M059J (cell line): ENCODE results near the gene PWWP2B. TPM values are rescaled to one million over a fixed set of nuclear protein-coding genes. Genes with fewer than 3 reads are reported as not detected.
A peak's percentile ranks its signal among the peaks of the same experiment; 100 is the strongest.

Experiments used
- DNase-seq: peaks from one replicate; pipeline ENCODE4 v3.0.0-alpha.2; 2012; ENCODE audit warnings: low read depth
- total RNA-seq: library from RNA; depleted of rRNA; stranded (reverse); fragments of >200 nt; shearing (Covaris generic); gene quantifications from 2 replicates; pipeline ENCODE4 v1.2.3, GENCODE V29; 2014

PWWP2B gene
- total RNA-seq, 1 experiment from 2014 or later: 5.3 TPM

DNA sequence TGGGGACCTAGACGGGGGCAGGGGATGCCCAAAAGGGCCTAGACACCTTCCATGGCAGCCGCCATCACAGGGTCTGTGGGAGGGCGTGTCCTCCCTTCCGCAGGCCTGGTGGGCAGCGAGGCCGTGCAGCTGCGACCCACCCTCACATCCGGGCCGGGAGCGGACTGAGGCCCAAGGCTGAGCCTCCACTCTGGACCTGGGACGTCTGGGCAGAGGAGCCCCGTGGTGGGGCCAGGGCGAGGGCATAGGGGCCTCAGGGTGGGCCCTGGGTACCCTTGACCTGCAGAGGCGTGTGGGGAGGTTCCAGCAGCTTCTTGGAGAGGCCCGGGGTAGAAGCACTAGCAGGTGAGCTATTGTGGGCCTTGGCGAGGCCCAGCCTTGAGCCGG lies 49.2 kb downstream of the PWWP2B start:
- no peak for DNase-seq

DNA sequence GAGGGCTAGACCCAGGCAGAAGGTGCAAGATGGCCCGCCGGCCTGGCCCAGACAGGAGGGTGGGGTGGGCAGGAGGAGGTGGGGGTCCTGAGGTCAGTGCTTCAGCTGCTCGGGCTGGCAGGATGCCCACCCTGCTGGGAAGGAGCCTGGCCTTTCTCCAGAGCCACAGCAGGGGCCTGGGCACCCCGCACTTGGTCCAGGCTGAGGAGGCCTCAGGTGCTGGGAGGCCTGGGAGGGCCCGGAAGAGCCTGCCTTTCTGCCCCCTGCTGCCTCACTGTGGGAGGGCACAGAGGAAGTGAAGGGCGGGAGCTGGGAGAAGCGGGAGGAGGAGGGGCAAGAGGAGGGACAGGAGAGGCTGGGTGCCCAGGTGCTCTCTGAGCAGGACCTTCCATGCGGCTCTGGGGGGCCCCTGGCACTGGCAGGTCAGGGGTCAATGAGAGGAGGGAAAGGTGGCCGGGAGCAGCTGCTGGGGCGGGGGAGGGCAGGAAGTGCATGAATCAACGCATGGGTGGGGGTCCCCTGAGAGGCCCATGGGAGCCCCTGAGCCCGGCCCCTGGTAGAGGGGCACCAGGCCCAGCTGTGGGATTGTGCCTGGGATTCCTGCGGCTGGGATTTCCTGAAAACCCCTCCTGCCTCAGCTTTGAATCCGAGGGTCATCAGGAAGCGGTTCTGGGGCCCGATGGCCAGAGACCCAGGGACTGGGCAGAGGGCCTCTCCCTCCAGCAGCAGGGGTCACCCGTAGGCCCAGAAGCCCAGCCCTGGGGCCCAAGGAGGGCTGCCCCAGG lies 49.9 kb downstream of the PWWP2B start:
- peak; percentile 40 for DNase-seq

DNA sequence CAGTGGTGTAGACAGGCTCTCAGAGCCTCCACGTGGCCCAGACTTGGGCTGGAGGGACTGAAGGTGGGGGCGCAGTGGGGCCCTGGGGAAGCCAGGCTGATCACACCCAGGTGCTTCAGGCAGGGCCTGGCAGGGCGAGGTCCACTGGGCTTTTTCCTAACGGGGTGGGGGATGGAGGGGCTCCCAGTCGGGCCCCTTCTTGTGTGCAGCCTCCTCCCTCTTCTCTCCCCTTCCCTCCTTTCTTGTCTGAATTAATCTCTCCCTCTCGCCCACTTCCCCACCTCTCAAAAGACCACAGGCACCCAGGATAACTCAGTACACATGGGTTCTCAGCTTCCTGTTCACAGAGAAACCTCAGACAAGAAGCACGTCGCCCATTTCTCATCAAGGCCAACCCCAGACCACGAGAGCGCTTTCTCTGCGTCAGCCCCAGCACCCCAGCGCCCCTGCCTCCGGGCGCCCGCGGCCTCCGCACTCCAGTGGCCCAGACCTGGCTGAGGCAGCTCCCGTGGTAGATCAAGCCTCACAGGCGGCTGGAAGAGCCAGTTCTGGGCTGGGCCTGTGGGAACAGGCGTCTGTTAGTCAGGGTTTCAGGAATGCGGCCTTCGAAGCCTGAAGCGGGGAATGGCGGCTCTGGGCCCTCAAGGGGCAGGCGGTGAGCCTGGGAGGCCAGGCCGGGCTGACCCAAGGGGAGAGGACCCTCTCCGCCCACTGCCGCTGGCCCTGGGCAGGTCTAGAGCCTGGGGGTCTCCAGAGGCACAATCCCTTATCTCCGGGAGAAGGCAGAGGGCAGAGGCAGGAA lies 50.6 kb downstream of the PWWP2B start:
- DNase-seq: peak; percentile 84

DNA sequence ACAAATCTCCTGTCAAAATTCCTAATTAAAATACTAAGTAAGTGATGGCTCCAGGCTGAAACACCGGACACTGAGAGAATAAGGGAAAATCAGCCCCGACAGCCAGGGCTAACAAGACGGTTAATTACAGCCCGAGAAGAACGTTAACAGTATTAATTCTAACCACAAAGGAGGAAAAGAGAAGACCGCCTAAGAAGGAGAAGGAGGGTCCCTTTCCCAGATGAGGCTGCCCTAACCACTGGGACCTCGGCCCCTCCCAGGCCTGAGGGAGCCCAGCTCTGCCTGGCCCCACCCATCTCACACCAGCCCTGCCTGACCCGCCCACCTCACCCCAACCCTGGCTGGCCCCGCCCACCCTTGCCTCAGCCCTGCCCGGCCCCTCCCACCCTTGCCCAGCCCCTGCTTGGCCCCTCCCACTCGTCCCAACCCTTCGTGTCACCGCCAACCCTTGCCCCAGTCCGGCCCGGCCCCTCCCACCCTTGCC lies 51.3 kb downstream of the PWWP2B start:
- DNase-seq: peak; percentile 39

- peak; percentile 12 for DNase-seq
These were observed 52.2 kb downstream of the PWWP2B start for GRCh38 chr10:132449051-132449810.

DNA sequence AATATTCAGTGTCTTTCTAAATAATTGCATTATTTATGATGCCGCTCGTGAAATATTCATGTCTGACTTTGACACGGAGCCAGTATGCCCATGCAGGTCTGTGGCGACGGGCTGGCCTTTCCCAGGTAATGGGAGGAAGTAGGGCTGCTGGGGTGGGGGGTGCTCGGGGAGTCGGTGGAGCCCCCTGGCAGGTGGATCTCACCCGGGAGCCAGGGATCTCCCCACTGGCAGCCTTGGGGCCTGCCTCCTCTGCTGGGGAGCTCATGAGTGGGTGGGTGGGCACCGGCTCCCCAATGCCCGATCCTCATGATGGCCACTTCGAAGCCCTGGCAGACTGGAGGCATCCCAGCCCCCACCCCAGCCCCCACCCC lies 52.8 kb downstream of the PWWP2B start:
- no peak for DNase-seq

GRCh38 chr10:132450466-132450824 lies 53.4 kb downstream of the PWWP2B start:
- no peak for DNase-seq

DNA sequence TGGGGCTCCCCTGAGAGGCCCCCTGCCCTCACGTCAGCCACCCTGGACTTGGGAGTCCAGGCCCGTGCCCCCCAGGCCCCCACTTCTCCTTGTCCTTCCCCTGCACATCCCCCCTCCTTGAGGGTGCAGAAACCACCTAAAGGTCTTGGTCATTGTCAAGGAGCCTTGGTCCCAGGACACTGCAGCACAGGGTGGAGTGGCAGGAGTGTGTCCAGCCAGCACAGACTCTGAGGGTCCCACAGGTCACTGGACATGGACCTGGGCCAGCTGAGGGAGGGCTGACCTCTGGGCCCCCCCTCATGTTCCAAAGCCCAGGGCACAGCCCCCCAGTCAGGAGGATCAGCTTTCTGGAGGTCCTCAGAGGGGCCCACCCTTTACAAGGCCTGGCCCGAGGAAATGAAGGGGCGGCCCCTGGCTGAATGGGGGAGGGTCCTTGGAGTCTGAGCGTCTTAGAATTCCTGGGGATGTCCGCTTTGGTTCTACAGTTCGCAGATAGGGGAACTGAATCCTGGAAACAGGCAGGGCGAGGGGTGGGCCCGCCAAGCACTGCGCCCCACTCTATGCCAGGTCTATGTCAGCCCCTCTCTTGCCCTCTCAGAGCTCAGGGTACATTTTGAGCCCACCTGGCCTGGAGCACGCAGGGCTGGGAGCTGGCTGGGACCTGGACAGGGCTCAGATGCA lies 54.0 kb downstream of the PWWP2B start:
- no peak for DNase-seq

DNA sequence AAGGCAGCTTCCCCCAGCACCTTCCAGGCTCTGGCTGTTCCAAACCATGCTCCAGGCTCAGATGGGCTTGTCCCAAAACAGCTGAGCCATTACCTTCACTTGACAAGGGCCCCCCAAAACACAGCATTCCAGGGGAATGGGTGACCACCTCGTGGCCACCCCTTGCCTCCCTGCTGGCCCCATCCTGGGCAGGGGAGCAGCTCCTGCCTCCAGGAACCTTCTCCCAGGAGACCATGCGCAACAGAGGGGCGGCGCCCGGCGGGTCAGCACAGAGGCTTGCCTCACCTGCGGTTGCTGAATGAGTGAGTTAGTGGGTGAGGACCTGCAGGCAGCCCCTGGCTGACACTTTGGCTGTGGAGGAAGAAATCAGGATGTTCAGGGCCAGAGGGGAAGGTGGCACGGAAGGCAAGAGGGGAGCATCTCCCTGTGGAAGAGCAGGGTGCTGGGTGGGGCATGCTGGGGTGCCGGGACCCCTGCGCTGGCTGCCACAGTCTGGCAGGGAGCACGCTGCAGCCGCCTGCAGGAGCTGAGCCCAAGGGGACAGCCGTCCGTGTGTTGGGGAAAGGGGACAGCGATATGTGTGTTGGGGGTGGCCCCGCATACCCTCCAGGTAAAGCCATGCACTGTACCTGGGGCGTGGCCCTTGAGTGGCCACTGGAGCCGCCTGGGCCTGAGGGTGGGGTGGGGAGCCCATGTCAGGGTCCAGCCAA lies 54.7 kb downstream of the PWWP2B start:
- DNase-seq: no peak

- no peak for DNase-seq
These were observed 55.2 kb downstream of the PWWP2B start for GRCh38 chr10:132452216-132452650.

- peak; percentile 54 for DNase-seq
These were observed 55.9 kb downstream of the PWWP2B start for GRCh38 chr10:132452651-132453469.

GRCh38 chr10:132453470-132453861 lies 56.5 kb downstream of the PWWP2B start:
- DNase-seq: no peak

DNA sequence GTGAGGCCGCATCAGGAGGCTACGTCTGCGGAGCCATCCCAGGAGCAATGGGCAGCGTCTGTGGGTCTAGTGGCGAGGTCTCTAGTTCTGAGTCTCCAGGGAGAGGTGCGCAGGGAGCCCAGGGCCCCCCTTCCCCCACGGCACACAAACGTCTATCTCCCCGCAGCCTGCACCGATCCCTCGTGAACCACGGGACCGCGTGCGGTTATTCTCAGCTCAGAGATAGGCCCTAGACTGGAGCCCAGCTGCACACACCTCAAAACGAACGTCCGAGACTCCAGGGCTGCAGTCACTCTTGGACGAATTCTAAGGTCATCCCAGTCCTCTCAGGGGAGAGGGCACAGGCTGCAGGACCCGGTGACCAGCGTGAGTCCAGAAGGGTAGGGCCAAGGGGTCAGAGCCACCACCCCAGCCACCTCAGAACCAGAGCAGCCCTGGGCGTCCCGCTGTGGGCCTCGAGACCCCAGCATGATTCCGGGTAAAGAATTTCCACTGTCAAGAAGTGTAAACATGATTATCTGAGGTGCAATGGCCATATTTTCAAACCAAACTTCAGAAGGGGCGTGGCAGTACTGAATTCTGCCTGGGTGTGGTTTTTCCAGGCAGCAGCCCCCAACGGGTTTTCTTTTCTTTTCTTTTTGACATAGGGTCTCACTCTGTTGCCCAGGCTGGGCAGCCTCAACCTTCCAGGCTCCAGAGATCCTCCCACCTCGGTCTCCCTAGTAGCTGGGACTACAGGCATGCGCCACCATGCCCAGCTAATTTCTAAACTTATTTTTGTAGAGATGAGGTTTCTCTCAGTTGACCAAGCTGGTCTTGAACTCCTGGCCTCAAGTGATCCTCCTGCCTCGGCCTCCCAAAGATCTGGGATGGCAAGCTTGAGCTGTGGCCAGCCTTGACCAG lies 57.5 kb downstream of the PWWP2B start:
- DNase-seq: no peak

DNA sequence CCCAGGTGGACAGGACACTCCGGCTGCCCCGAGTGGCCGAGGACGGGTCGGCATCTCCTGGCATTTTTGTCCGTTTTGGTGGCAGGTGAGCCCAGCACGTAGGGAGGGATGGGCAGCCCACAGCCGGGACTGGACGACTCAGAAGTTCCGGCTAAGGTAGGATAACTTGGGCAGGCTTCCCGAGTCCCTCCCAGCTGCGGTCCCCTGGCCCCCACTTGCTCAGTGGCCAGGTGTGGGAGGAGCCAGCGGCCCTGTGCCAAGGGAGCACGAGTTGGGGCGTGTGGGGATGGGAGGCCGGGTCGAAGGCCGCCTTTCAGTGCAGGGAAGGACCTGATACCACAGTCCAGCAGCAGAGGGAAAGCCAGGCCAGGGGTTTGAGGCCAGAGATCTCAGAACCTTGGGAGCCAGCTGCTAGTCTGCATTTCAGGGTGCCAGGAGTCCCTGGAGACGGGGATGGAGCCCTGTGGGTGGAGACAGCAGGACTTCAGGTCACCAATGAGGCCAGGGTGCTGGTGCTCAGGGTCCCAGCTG lies 58.5 kb downstream of the PWWP2B start:
- DNase-seq: no peak

GRCh38 chr10:132455986-132456847 lies 59.2 kb downstream of the PWWP2B start:
- no peak for DNase-seq

- no peak for DNase-seq
These were observed 59.9 kb downstream of the PWWP2B start for GRCh38 chr10:132456881-132457280.

GRCh38 chr10:132457328-132458070 lies 60.5 kb downstream of the PWWP2B start:
- peak; percentile 25 for DNase-seq
